ENCODE data around the gene RHOT2.

Gene RHOT2

DNA sequence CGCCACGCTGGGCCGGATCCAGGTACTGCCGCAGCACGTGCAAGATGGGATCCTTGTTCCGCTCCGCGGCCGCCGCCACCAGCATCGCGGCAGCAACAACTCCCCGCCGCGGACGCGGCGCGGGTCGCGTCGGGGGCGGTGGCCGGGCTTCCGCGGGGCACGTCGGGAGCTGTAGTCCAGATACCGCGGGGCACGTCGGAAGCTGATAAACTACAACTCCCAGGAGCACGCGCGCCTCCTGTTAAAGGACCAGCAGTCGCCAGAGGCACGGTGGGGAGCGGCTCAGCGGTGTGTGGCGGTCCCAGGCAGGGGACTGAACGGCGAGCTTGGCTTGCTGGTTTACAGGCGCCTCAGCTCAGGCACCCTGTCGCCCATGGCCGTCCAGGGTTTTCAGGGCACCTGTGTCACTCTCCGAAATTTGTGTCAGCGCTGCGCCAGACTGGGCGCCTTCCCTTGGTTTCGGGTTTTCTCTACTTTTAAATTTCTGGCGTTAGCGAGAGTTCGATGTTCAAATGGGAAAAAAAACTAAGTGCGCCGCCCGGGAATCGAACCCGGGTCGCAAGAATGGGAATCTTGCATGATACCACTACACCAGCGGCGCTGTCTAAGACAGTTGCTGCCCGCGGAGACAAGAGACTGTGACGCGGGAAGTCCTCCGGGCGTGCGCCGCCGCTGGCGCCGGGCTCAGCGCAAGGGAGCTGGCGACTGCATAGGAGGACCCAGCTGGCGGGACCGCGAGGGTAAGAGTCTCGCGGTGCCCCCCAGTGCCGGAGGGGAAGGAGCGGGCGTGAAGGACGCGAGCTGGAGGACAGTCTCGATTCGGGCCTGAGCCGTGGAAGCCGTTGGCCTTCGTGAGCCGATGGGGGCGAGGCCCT lies 31.5 kb upstream of the RHOT2 start, which contains the start of gene METTL26:
METTL26 (minus strand) TSS at position 100 of the 875 bp plus-strand sequence; CDS start at position 85, 15 bp downstream.
- Histone ChIP-seq H3K27me3 (ENCODE audit: insufficient read depth, low read length) (no peaks in the 10 kb centered on the region), H2AFZ (ENCODE audit: low read depth, low read length) (peak within 1 kb of the TSS; percentile 6), H3K4me3 (ENCODE audit: low read length) (peak within 1 kb of the TSS; percentile 74), H3K9me3 (ENCODE audit: low read length) (no peaks in the 10 kb centered on the region), H3K36me3 (ENCODE audit: insufficient read depth, low read length) (peaks cover 17% of the 10 kb centered on the region), H3K4me1 (ENCODE audit: insufficient read depth, low read length) (peaks cover 36% of the 10 kb centered on the region)

DNA sequence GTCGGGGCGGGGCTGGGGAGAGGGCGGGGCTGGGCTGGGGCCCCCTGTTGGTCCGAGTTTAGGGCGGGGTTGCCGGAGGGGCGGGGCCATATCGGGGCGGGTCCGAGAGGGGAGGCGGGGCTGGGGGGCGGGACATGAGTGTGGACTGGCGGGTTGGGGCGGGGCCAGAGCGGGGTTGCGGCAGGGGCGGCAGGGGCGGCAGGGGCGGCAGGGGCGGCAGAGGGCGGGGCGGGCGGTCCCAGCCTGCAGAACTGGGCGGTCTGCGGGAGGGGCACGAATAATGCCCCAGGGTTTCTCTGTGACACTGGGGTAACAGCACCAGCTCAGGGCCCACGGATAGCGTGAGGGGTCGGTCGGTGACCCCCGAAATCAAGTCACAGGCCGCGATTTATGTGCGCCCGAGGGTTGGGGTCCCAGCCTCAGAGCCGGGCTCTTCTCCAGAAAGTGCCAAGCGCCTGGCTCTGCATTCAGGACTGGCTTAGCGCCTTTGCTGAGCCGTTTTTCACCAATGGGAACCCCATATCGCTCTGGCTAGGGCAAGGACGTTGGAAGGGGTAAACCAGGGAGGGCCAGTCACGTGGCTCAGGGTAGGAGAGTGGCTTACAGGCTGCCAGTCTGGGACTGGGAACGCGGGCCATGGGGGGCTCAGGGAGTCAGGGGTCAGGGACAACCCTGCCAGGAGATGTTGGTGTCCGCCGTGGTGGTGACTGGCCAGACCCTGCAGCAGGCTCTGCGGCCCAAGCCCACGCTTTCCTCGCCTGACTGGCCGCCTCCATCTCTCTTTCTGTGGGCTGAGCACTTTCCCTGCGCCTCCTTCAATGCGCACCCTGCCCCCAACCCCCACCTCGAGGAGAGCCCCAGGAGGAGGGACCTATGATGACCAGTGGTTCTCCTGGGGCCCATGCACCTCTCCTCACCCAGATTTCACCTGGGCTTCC lies 30.6 kb upstream of the RHOT2 start:
- H3K4me3 ChIP-seq (ENCODE audit: low read length): peak overlapping the region; percentile 74
- H2AFZ ChIP-seq (ENCODE audit: low read depth, low read length): no peak overlapping the region
- no peaks in the 10 kb centered on the region for H3K9me3 ChIP-seq (ENCODE audit: low read length)
- H3K27me3 ChIP-seq (ENCODE audit: insufficient read depth, low read length): no peaks in the 10 kb centered on the region
- H3K4me1 ChIP-seq (ENCODE audit: insufficient read depth, low read length): peaks cover 38% of the 10 kb centered on the region
- peaks cover 17% of the 10 kb centered on the region for H3K36me3 ChIP-seq (ENCODE audit: insufficient read depth, low read length)

DNA sequence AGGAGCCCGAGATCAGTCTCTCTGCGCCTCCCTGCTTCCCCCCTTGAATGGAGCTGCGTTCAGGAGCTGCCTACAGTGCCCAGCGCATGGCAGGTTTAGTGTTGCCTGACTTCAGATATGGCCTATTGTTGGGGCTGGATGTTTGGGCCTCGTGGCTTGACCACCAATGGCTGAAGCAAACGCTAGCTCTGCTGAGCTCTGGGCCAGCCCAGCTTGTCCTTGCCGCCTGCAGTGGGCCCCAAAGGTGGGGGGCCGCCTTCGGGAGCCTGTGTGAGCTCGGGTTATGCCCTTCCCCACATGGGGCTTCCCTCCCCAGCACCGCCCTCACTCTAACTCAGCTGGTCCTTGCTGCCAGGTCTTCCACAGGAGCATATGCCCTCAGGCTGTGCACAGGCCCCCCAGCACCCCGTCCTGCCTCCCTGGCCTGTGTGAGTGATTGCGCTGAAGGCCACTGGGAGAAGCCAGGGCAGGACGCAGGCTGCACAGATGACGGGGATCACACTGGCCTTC lies 29.8 kb upstream of the RHOT2 start:
- Histone ChIP-seq H3K4me1 (ENCODE audit: insufficient read depth, low read length) (peaks cover 40% of the 10 kb centered on the region), H3K27me3 (ENCODE audit: insufficient read depth, low read length) (no peaks in the 10 kb centered on the region), H3K9me3 (ENCODE audit: low read length) (no peaks in the 10 kb centered on the region), H3K4me3 (ENCODE audit: low read length) (no peak overlapping the region), H2AFZ (ENCODE audit: low read depth, low read length) (no peak overlapping the region), H3K36me3 (ENCODE audit: insufficient read depth, low read length) (peaks cover 12% of the 10 kb centered on the region)

DNA sequence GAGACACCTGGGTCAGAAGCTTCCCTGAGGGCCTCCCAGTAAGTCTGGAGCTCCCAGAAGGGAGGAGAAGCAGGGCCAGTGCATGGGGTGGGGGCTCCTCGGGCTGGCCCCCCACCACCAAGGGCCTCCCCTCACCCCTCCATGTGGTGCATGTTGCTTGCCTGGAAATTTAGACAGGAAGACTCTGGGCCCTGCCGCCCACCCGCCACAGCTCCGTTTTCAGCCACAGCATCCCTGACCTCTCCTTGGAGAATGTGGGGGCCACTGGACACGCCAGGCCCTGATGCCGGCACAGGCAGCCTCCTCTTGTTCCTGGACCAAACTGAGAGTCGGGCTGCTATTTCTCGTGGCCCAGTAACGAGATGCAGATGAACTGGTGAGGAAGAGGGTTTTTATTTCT lies 29.1 kb upstream of the RHOT2 start:
- Histone ChIP-seq H3K9me3 (ENCODE audit: low read length) (no peaks in the 10 kb centered on the region), H2AFZ (ENCODE audit: low read depth, low read length) (no peak overlapping the region), H3K4me3 (ENCODE audit: low read length) (no peak overlapping the region), H3K4me1 (ENCODE audit: insufficient read depth, low read length) (peaks cover 40% of the 10 kb centered on the region), H3K27me3 (ENCODE audit: insufficient read depth, low read length) (no peaks in the 10 kb centered on the region), H3K36me3 (ENCODE audit: insufficient read depth, low read length) (peaks cover 7% of the 10 kb centered on the region)

DNA sequence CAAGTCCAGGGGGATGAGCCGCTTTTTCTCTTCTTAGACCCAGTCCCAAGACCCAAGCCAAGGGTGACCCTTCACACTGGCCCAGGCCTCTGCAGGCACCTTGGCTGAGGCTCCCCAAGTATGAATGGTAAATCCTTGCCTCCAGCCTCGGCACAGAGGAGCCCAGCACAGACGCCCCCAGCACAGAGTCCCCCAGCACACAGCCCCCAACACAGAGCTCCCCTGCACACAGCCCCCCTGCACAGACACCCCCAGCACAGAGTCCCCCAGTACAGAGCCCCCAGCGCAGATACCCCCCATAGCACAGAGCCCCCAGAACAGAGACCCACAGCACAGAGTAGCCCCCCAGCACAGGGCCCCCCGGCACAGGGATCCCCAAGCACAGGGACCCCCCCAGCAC lies 27.3 kb upstream of the RHOT2 start:
- no peaks in the 10 kb centered on the region for H3K27me3 ChIP-seq (ENCODE audit: insufficient read depth, low read length)
- no peaks in the 10 kb centered on the region for H3K36me3 ChIP-seq (ENCODE audit: insufficient read depth, low read length)
- no peak overlapping the region for H3K4me3 ChIP-seq (ENCODE audit: low read length)

DNA sequence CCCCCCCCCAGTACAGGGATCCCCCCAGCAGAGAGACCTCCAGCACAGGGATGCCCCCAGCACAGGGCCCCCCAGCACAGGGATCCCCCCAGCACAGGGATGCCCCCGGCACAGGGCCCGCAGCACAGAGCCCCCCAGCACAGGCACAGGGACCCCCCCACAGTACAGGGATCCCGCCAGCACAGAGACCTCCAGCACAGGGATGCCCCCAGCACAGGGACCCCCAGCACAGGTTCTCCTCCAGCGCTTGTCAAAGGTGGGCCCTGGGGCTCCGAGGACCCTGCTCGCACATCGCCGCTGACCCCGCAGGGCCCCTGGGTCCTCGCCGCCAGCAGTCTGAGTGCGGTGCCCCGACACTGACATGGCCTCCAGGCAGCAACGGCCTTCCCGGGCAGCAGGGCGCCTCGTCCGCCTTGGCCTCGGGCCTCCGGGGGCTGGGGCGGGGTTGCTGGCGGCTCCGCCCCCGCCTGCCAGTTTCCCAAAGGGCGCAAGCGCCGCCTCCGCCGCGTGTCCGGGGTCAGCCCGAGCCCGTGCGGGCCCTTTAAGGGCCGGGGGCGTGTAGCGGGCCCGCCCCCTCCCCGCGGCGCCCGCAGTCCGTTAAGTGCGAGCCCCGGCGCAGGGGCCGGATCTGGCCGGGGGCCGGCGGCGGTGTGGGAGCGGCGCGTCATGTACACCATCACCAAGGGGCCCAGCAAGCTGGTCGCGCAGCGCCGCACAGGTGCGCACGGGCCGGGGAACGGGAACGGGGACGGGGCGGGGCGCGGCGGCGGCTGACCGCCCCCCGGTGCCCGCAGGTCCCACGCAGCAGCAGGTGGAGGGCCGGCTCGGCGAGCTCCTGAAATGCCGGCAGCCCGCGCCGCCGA lies 26.4 kb upstream of the RHOT2 start, which contains the start of gene MCRIP2:
MCRIP2 (plus strand) TSS at position 503 of the 863 bp plus-strand sequence; CDS start at position 667, 164 bp downstream.
- Histone ChIP-seq H3K4me3 (ENCODE audit: low read length) (peak within 1 kb of the TSS; percentile 66), H3K9me3 (ENCODE audit: low read length) (no peaks in the 10 kb centered on the region), H3K4me1 (ENCODE audit: insufficient read depth, low read length) (peaks cover 29% of the 10 kb centered on the region), H3K36me3 (ENCODE audit: insufficient read depth, low read length) (no peaks in the 10 kb centered on the region), H2AFZ (ENCODE audit: low read depth, low read length) (peak within 1 kb of the TSS; percentile 62), H3K27me3 (ENCODE audit: insufficient read depth, low read length) (no peaks in the 10 kb centered on the region)

More for the DNA sequence above, 27.3 kb upstream of the RHOT2 start:
- H2AFZ ChIP-seq (ENCODE audit: low read depth, low read length): no peak overlapping the region
- H3K4me1 ChIP-seq (ENCODE audit: insufficient read depth, low read length): peaks cover 30% of the 10 kb centered on the region
- H3K9me3 ChIP-seq (ENCODE audit: low read length): no peaks in the 10 kb centered on the region

DNA sequence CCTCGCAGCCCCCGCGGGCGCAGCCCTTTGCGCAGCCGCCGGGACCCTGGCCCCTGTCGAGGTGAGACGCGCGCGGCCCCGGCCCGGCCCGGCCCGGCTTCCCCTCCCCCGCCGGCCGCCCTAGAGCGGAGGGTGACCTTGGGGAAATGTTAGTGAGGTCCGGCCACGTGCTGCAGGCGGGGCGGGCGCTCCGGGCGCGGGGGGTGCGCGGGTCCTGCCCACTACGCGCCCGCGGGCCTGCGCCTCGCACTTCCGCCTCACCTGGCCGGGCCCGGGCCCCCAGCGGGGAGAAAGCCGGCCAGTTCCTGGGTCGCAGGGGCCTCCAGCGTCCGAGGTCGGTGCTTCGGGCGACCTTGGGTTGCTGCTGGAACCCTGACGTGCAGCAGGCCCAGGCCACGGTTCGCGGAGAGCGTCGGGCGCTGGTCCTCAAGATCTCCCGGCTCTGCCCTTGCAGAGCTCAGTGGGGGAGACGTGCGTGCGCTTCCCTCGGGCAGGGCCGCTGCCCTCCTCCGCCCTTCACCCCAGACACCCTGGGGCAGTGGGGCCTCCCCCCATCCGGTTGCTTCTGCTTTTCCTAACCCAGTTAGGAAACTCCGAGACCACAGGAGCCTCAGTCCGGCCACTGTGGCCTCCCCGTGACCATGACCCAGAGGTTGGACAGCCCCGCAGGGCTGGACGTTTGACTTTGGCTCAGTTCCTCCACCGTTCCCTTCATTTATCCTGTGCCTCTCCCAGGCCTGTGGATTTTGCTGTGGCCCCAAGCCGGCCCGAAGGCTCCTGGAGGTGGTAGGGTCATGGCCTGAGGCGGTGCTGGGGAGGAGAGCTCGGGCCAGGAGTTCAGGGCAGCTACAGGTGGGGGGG lies 25.5 kb upstream of the RHOT2 start:
- Histone ChIP-seq H3K4me3 (ENCODE audit: low read length) (peak overlapping the region; percentile 66), H3K4me1 (ENCODE audit: insufficient read depth, low read length) (peaks cover 26% of the 10 kb centered on the region), H2AFZ (ENCODE audit: low read depth, low read length) (peak overlapping the region; percentile 62), H3K27me3 (ENCODE audit: insufficient read depth, low read length) (no peaks in the 10 kb centered on the region), H3K9me3 (ENCODE audit: low read length) (no peaks in the 10 kb centered on the region), H3K36me3 (ENCODE audit: insufficient read depth, low read length) (no peaks in the 10 kb centered on the region)

DNA sequence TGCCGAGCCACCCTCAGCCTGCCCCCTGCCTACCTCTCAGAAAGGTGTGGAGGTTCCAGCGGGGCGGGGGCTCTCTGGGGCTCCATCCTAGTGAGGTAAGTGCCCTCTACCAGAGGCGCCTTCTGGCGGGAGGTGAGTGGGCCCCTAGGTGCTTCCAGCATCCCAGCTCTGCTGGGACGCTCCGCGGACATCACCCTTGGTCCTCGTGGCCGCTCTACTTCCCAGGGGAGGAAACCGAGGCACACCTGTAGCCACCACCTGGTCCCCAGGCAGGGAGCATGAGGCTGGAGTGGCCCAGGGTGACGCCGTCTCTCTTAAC lies 24.9 kb upstream of the RHOT2 start:
- Histone ChIP-seq H3K4me1 (ENCODE audit: insufficient read depth, low read length) (peaks cover 22% of the 10 kb centered on the region), H3K4me3 (ENCODE audit: low read length) (peak overlapping the region; percentile 66), H3K27me3 (ENCODE audit: insufficient read depth, low read length) (no peaks in the 10 kb centered on the region), H3K9me3 (ENCODE audit: low read length) (no peaks in the 10 kb centered on the region), H2AFZ (ENCODE audit: low read depth, low read length) (no peak overlapping the region), H3K36me3 (ENCODE audit: insufficient read depth, low read length) (no peaks in the 10 kb centered on the region)

DNA sequence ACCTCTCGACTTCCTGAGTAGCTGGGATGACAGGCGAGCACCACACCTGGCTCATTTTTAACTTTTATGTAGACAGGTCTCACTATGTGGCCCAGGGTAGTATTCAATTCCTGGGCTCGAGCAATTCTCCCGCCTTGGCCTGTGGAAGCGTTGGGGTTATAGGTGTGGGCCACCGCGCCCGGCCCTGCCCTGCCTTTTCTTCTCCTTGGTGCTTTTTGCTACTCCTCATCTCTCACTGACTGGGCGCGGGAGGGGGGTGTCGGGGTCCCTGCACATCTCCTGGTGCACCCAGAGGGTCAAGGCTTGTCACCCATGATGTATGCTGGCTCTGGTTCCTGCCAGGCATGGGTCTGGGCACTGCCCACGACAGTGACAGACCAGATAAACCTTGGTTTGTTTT lies 23.4 kb upstream of the RHOT2 start:
- Histone ChIP-seq H3K27me3 (ENCODE audit: insufficient read depth, low read length) (no peaks in the 10 kb centered on the region), H3K9me3 (ENCODE audit: low read length) (no peaks in the 10 kb centered on the region), H3K36me3 (ENCODE audit: insufficient read depth, low read length) (no peaks in the 10 kb centered on the region), H3K4me3 (ENCODE audit: low read length) (no peak overlapping the region), H3K4me1 (ENCODE audit: insufficient read depth, low read length) (peaks cover 21% of the 10 kb centered on the region), H2AFZ (ENCODE audit: low read depth, low read length) (no peak overlapping the region)

DNA sequence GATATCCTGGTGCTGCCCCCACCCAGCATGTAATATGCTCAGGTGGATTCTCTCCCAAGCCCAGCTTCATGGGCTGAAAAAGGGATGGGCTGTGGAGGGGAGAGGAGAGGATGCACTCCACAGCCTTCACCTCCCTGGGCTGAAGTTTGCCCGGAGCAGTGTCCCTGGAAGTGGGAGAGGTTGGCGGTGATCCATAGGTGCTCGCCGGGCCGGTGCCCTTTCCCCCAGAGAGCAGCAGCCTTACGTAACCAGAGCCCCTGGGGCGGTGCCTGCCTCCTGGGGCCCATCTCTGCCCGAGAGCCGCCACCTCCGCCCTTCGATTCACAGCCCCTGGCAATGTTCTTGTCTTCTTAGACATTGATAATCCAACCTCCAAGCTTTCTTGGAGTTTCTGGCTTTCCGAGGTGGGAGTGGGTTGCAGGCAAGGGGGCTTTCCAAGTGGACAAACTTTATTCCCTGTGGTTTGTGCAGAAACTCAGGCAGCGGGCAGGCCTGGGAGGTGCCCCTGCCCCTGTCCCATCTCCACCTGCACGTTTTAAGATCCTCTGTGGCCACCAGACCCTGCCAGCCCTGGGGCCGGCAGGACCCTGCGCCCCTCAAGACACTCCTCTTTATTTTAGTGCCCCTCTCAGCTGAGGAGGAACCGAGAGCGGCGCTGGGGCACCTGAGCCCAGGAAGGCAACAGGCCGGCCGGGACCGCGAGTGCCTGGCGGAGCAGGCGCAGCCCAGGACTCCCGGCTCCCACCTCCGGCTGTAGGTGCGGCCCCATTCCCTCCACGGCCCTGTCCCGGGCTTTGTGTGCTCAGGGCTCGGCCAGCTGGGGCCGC lies 21.9 kb upstream of the RHOT2 start:
- H3K4me1 ChIP-seq (ENCODE audit: insufficient read depth, low read length): peaks cover 27% of the 10 kb centered on the region
- no peaks in the 10 kb centered on the region for H3K9me3 ChIP-seq (ENCODE audit: low read length)
- no peak overlapping the region for H3K4me3 ChIP-seq (ENCODE audit: low read length)
- H3K27me3 ChIP-seq (ENCODE audit: insufficient read depth, low read length): no peaks in the 10 kb centered on the region
- no peak overlapping the region for H2AFZ ChIP-seq (ENCODE audit: low read depth, low read length)
- no peaks in the 10 kb centered on the region for H3K36me3 ChIP-seq (ENCODE audit: insufficient read depth, low read length)

DNA sequence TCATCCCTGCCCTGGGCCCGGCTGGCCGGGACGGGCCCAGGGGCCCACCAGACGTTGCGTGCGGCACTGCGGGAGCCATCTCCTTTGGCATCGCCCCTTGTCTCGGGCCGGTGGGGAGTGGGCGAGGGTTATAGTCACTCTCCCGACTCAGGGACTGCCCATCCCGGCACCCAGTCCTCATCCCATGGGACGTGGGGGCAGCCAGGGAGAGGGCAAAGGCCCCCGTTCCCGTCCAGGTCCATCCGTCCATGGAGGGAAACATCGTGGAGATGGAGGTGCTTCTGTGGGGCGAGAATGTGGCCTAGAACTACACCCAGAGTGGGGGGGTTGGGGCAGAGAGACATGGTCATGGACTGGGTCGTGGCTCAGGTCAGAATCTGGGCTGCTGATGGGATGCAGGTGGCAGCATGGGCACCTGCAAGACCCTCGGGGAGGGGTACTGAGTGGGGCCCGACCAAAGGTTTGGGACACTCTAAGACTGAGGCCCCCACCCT lies 21.2 kb upstream of the RHOT2 start:
- H3K36me3 ChIP-seq (ENCODE audit: insufficient read depth, low read length): peaks cover 3% of the 10 kb centered on the region
- peaks cover 25% of the 10 kb centered on the region for H3K4me1 ChIP-seq (ENCODE audit: insufficient read depth, low read length)
- H2AFZ ChIP-seq (ENCODE audit: low read depth, low read length): no peak overlapping the region
- H3K9me3 ChIP-seq (ENCODE audit: low read length): no peaks in the 10 kb centered on the region
- H3K4me3 ChIP-seq (ENCODE audit: low read length): no peak overlapping the region
- H3K27me3 ChIP-seq (ENCODE audit: insufficient read depth, low read length): no peaks in the 10 kb centered on the region

Data from neuron (in vitro differentiated cells).